Neuronal stem cell (in vitro differentiated cells): ENCODE results near the gene ARHGAP12.
"Not testable (repeated sequence)": the region's sequence is repeated elsewhere in the genome, so short reads cannot be mapped to it uniquely, and the experiment has no call there.

Source experiments
- DNase-seq: peaks from one replicate; pipeline ENCODE4 v3.0.0-alpha.2; 2013; ENCODE audit warnings: low spot score
- H2AFZ ChIP-seq: one replicate; pipeline ENCODE4 v1.6.1; 2013; ENCODE audit warnings: mild to moderate bottlenecking, low read length, inconsistent platforms
- H2AK5ac ChIP-seq: 2 replicates; pipeline ENCODE4 v1.6.1; 2013; ENCODE audit warnings: low read depth, mild to moderate bottlenecking, inconsistent platforms, low read length, moderate library complexity, mixed read lengths
- H2BK120ac ChIP-seq: 2 replicates; pipeline ENCODE4 v1.6.1; 2013; ENCODE audit warnings: low read depth, mild to moderate bottlenecking, inconsistent platforms, low read length, moderate library complexity, mixed read lengths
- H2BK12ac ChIP-seq: one replicate; pipeline ENCODE4 v1.6.1; 2013; ENCODE audit warnings: low read length, inconsistent platforms
- H2BK15ac ChIP-seq: 2 replicates; pipeline ENCODE4 v1.6.1; 2013; ENCODE audit warnings: mild to moderate bottlenecking, low read length, inconsistent platforms, mixed read lengths
- H2BK5ac ChIP-seq: one replicate; pipeline ENCODE4 v1.6.1; 2013; ENCODE audit warnings: inconsistent platforms, mild to moderate bottlenecking, low read length, moderate library complexity
- H3K14ac ChIP-seq: one replicate; pipeline ENCODE4 v1.6.1; 2013; ENCODE audit warnings: low read length, inconsistent platforms
- H3K18ac ChIP-seq: 2 replicates; pipeline ENCODE4 v1.6.1; 2013; ENCODE audit warnings: low read length, inconsistent platforms
- H3K23ac ChIP-seq: 2 replicates; pipeline ENCODE4 v1.6.1; 2013; ENCODE audit warnings: low read depth, mild to moderate bottlenecking, mixed read lengths, low read length, inconsistent platforms; ENCODE audit not compliant: poor library complexity
- H3K27ac ChIP-seq: replicated peaks from 3 replicates; pipeline ENCODE4 v1.5.1; 2013; ENCODE audit warnings: low read length, inconsistent platforms
- H3K27me3 ChIP-seq, 3 experiments: 2 replicates each; pipeline ENCODE4 v1.6.1; 2013; ENCODE audit warnings: low read length in 3 of 3, mild to moderate bottlenecking in 2 of 3, inconsistent platforms in 1 of 3, low read depth in 1 of 3, mixed read lengths in 1 of 3, moderate library complexity in 1 of 3; ENCODE audit not compliant: control insufficient read depth in 3 of 3, insufficient read depth in 3 of 3
- H3K36me3 ChIP-seq, 2 donors: replicated peaks in 1 of 2; 2 replicates each; pipeline ENCODE4 v1.6.1; 2013; ENCODE audit warnings: low read length in 2 of 2; ENCODE audit not compliant: control insufficient read depth in 2 of 2, insufficient read depth in 2 of 2
- H3K4ac ChIP-seq: 2 replicates; pipeline ENCODE4 v1.6.1; 2013; ENCODE audit warnings: inconsistent platforms, mild to moderate bottlenecking, low read length, moderate library complexity
- H3K4me1 ChIP-seq, 2 donors: 1 replicate in 1 of 2; 2 replicates in 1 of 2; pipeline ENCODE4 v1.6.1; 2013; ENCODE audit warnings: low read length in 2 of 2, low read depth in 1 of 2; ENCODE audit not compliant: control insufficient read depth in 2 of 2, insufficient read depth in 1 of 2
- H3K4me2 ChIP-seq: one replicate; pipeline ENCODE4 v1.6.1; 2013; ENCODE audit warnings: mild to moderate bottlenecking, low read length, inconsistent platforms; ENCODE audit not compliant: insufficient read depth, poor library complexity, severe bottlenecking
- H3K4me3 ChIP-seq, 2 donors: 2 replicates each; pipeline ENCODE4 v1.5.1; 2013; ENCODE audit warnings: low read length in 2 of 2, mild to moderate bottlenecking in 2 of 2, inconsistent platforms in 1 of 2, moderate library complexity in 1 of 2
- H3K79me1 ChIP-seq: one replicate; pipeline ENCODE4 v1.6.1; 2013; ENCODE audit warnings: low read depth, mild to moderate bottlenecking, inconsistent platforms, low read length, moderate library complexity
- H3K9ac ChIP-seq: one replicate; pipeline ENCODE4 v1.6.1; 2013; ENCODE audit warnings: mild to moderate bottlenecking, low read depth, low read length, inconsistent platforms; ENCODE audit not compliant: poor library complexity
- H3K9me3 ChIP-seq, 2 donors: replicated peaks in 1 of 2; 2 replicates each; pipeline versions ENCODE3 to v1.6.1; 2013; ENCODE audit warnings: low read length in 2 of 2, mild to moderate bottlenecking in 2 of 2, inconsistent platforms in 1 of 2, low read depth in 1 of 2, mixed read lengths in 1 of 2, moderate library complexity in 1 of 2; ENCODE audit not compliant: control insufficient read depth in 2 of 2, insufficient read depth in 1 of 2
- H4K8ac ChIP-seq: one replicate; pipeline ENCODE4 v1.6.1; 2013; ENCODE audit warnings: low read depth, mild to moderate bottlenecking, inconsistent platforms, low read length, moderate library complexity
- H4K91ac ChIP-seq: one replicate; pipeline ENCODE4 v1.6.1; 2013; ENCODE audit warnings: low read length, low read depth, mild to moderate bottlenecking, inconsistent platforms; ENCODE audit not compliant: poor library complexity
- WGBS, 2 donors: extraction: QIAGEN DNeasy Blood & Tissue Kit; methylation state at CpG; one replicate each; pipeline ENCODE4 v1.1.7; 2013; ENCODE audit warnings: missing lambda C conversion rate in 2 of 2, mixed read lengths in 1 of 2; ENCODE audit not compliant: insufficient read length in 2 of 2, insufficient replicate concordance in 1 of 2; ENCODE audit errors: extremely low coverage in 2 of 2; 5-methylcytosine and 5-hydroxymethylcytosine counted together

ARHGAP12 gene

DNA sequence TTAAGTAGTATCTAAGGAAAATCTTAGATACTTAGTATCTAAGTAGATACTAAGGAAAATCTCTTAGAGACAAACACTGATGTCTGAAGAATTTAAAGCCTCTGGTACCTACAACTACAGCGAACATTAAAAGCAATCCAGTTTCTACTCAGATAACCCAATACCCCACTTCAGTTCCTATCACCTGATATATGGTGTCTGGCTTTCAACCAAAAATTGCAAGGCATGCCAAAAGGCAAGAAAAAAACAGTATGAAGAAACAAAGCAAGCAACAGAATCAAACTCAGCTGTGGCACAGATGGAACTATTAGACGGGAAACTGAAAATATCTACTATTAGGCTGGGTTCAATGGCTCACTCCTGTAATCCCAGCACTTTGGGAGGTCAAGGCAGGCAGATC lies 31.1 kb downstream of the ARHGAP12 start:
- Histone ChIP-seq H3K36me3 (peaks cover 0 to 28% of the 10 kb centered on the region in 2 donors), H3K4me2 (no peak overlapping the region), H3K23ac (no peak overlapping the region), H3K9me3 (peaks cover 2 to 23% of the 10 kb centered on the region in 2 donors), H3K14ac (no peak overlapping the region), H2AFZ (no peak overlapping the region), H2BK15ac (no peak overlapping the region), H3K9ac (no peak overlapping the region), H3K4ac (no peak overlapping the region), H3K27ac (no peak overlapping the region), H3K18ac (no peak overlapping the region), H2BK5ac (no peak overlapping the region), H3K79me1 (no peaks in the 10 kb centered on the region), H2BK120ac (no peak overlapping the region), H4K8ac (no peak overlapping the region), H2BK12ac (no peak overlapping the region), H4K91ac (no peak overlapping the region), H2AK5ac (no peak overlapping the region), H3K4me1 (no peaks in the 10 kb centered on the region), H3K27me3 (no peaks in the 10 kb centered on the region), H3K4me3 (no peak overlapping the region)
- no peak for DNase-seq
- WGBS, 2 donors: no CpG with 5 or more reads among the region's 2 CpGs

DNA sequence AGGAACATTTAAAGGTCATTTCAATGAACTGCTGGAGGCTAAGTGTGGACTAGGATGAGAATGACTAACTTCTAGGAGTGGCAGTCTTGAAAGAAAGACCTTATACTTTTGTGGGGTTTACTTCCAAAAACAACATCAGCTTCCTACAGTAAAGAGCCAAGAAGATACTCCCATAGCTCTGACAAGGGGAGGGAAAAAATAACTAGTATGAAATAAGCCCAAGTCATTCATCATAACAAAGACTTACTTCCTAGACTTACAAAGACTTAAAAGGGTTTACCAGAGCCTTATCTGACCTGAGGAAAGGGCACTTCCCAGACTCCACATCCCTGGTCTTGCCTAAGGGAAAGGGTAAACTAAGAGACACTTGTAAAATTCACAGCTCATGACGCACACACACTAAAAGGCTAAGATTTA lies 31.7 kb downstream of the ARHGAP12 start:
- Histone ChIP-seq H3K9ac (no peak overlapping the region), H2BK5ac (no peak overlapping the region), H2AK5ac (no peak overlapping the region), H3K4me1 (no peaks in the 10 kb centered on the region), H2BK120ac (no peak overlapping the region), H3K27ac (no peak overlapping the region), H3K4me2 (no peak overlapping the region), H3K18ac (no peak overlapping the region), H3K79me1 (no peaks in the 10 kb centered on the region), H3K14ac (no peak overlapping the region), H3K23ac (no peak overlapping the region), H3K27me3 (no peaks in the 10 kb centered on the region), H4K8ac (no peak overlapping the region), H3K9me3 (peaks cover 2 to 23% of the 10 kb centered on the region in 2 donors), H3K4ac (no peak overlapping the region), H3K4me3 (no peak overlapping the region), H4K91ac (no peak overlapping the region), H2BK15ac (no peak overlapping the region), H2AFZ (no peak overlapping the region), H3K36me3 (peaks cover 0 to 22% of the 10 kb centered on the region in 2 donors), H2BK12ac (no peak overlapping the region)
- no peak for DNase-seq
- WGBS, 2 donors: no CpG with 5 or more reads among the region's 1 CpG

DNA sequence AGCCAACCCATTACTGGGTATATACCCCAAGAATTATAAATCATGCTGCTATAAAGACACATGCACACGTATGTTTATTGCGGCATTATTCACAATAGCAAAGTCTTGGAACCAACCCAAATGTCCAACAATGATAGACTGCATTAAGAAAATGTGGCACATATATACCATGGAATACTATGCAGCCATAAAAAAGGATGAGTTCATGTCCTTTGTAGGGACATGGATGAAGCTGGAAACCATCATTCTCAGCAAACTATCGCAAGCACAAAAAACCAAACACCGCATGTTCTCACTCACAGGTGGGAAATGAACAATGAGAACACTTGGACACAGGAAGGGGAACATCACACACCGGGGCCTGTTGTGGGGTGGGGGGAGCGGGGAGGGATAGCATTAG lies 32.9 kb downstream of the ARHGAP12 start:
- WGBS, 2 donors: no CpG with 5 or more reads among the region's 6 CpGs
- H3K9me3 ChIP-seq: peaks cover 0 to 13% of the 10 kb centered on the region in 2 donors
- H3K27ac ChIP-seq, H3K27me3 ChIP-seq, H3K14ac ChIP-seq, H2BK120ac ChIP-seq, H3K4me3 ChIP-seq, H3K4ac ChIP-seq, H4K8ac ChIP-seq, H3K9ac ChIP-seq, H3K36me3 ChIP-seq, H2AFZ ChIP-seq, H2BK5ac ChIP-seq, DNase-seq, H2BK12ac ChIP-seq, H3K4me2 ChIP-seq, H2AK5ac ChIP-seq, H3K4me1 ChIP-seq, H3K79me1 ChIP-seq, H4K91ac ChIP-seq, H2BK15ac ChIP-seq, H3K23ac ChIP-seq, H3K18ac ChIP-seq: not testable (repeated sequence)

DNA sequence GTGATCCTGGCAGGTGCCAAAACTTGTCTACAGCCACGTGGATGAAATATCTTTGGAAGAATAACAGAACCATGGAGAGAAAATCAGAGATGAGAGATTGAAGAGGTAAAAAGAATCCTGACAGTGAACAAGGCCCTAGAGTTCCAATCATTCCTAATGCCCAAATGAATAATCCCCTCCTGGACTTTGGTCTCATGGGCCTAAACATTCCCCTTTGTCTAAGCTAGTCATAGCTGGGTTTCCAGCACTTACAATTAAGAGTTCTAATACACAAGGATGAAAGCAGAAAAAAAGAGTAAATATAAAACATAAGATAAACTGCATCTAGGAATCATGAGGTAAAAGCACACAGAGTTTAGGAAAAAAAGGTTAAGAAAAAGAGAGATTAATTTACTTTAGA lies 40.2 kb downstream of the ARHGAP12 start:
- H3K27ac ChIP-seq: no peak overlapping the region
- H3K4me3 ChIP-seq: no peak overlapping the region
- H2BK15ac ChIP-seq: no peak overlapping the region
- no peak overlapping the region for H3K4ac ChIP-seq
- no peak overlapping the region for H2BK12ac ChIP-seq
- no peaks in the 10 kb centered on the region for H3K4me1 ChIP-seq
- DNase-seq: no peak
- H2AFZ ChIP-seq: no peak overlapping the region
- peaks cover 4% of the 10 kb centered on the region for H3K79me1 ChIP-seq
- peaks cover 2 to 6% of the 10 kb centered on the region in 2 donors for H3K36me3 ChIP-seq
- H3K27me3 ChIP-seq: no peaks in the 10 kb centered on the region
- no peak overlapping the region for H3K18ac ChIP-seq
- no peak overlapping the region for H2BK120ac ChIP-seq
- no peak overlapping the region for H3K14ac ChIP-seq
- H2BK5ac ChIP-seq: no peak overlapping the region
- H3K23ac ChIP-seq: no peak overlapping the region
- H4K8ac ChIP-seq: no peak overlapping the region
- no peaks in the 10 kb centered on the region for H3K9me3 ChIP-seq
- no peak overlapping the region for H3K4me2 ChIP-seq
- no peak overlapping the region for H2AK5ac ChIP-seq
- no peak overlapping the region for H4K91ac ChIP-seq
- no CpG with 5 or more reads among the region's 1 CpG for WGBS, 2 donors
- H3K9ac ChIP-seq: no peak overlapping the region
